MCF 10A (cell line): ENCODE data around the gene CASKIN1. TPM values are rescaled to one million over a fixed set of nuclear protein-coding genes. Genes with fewer than 3 reads are reported as not detected.

Source experiments
- BruUV-seq: library from RNA; stranded (reverse); fragments of 400-500 nt; replicated peaks from 2 replicates; lab custom pipeline; 2021; lab: Mats Ljungman, UMichigan
- CTCF ChIA-PET: fragments of 300-600 bp; sonication (Branson Sonifier 250); formaldehyde crosslinking; extraction: SDS; loops from one replicate; lab custom pipeline; 2021; ENCODE audit warnings: antibody characterized with exemption, inconsistent platforms; lab: Yijun Ruan, JAX
- POLR2A ChIA-PET: fragments of 300-600, 350-650 bp; sonication (Branson Sonifier 250); formaldehyde crosslinking; extraction: SDS; loops from one replicate; lab custom pipeline; 2020; ENCODE audit warnings: antibody characterized with exemption, inconsistent platforms; lab: Yijun Ruan, JAX
- DNase-seq: peaks from one replicate; pipeline ENCODE4 v3.0.0-alpha.2; 2018; ENCODE audit not compliant: unreplicated experiment
- H3K27ac Mint-ChIP-seq: one replicate; pipeline ENCODE4 v1.8.0; 2022; ENCODE audit warnings: mild to moderate bottlenecking, low read depth, mixed read lengths; ENCODE audit not compliant: unreplicated experiment
- H3K27me3 Mint-ChIP-seq: one replicate; pipeline ENCODE4 v1.8.0; 2022; ENCODE audit warnings: mixed read lengths; ENCODE audit not compliant: insufficient read depth, unreplicated experiment
- H3K36me3 Mint-ChIP-seq: one replicate; pipeline ENCODE4 v1.8.0; 2022; ENCODE audit warnings: mild to moderate bottlenecking, moderate library complexity, mixed read lengths; ENCODE audit not compliant: insufficient read depth, unreplicated experiment
- H3K4me1 Mint-ChIP-seq: one replicate; pipeline ENCODE4 v1.8.0; 2022; ENCODE audit warnings: mixed read lengths; ENCODE audit not compliant: insufficient read depth, unreplicated experiment
- H3K4me3 Mint-ChIP-seq: one replicate; pipeline ENCODE4 v1.8.0; 2022; ENCODE audit warnings: mild to moderate bottlenecking, moderate library complexity, mixed read lengths; ENCODE audit not compliant: unreplicated experiment
- H3K9me3 Mint-ChIP-seq: one replicate; pipeline ENCODE4 v1.8.0; 2022; ENCODE audit warnings: mixed read lengths; ENCODE audit not compliant: unreplicated experiment
- intact Hi-C: fragments of 100-400 bp; cut with micrococcal nuclease; formaldehyde crosslinking; loops from 2 replicates; pipeline ENCODE4 v1.14.1; 2022
- total RNA-seq: library from RNA; stranded (reverse); gene quantifications from 2 replicates; pipeline ENCODE4 v1.2.3, GENCODE V29; 2022
- TF ChIP-seq, protein P1 (sequence below): fragments of 200-600 bp; IDR thresholded peaks from one replicate; pipeline ENCODE4 v1.8.0; 2022; ENCODE audit warnings: antibody characterized with exemption, mild to moderate bottlenecking; ENCODE audit not compliant: unreplicated experiment

CASKIN1 gene
- total RNA-seq, 1 experiment from 2014 or later, result 0.14 TPM

DNA sequence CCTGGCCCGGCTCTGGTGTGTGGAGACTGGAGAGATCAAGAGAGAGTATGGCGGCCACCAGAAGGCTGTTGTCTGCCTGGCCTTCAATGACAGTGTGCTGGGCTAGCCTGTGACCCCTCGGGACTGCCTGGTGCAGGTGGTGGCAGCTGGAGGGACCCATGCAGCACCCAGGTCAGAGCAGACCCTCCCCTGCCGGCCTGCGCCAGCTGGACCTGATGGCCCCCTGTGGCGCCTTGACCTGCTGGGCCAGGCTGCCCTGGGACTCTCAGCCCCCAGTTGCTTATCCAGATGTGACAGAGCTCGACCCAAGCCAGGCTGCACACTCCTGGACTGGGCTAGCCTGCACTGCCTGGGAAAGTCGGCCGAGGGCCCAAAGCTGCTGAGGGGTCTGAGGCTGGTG lies 12.4 kb upstream of the CASKIN1 start:
- CTCF ChIA-PET, result interaction anchor here (0.9 to 1.4 kb wide), 3 partner anchors 14 to 61 kb away, joined by 3 to 6 read pairs (median 4); no protein-coding TSS in a partner anchor

DNA sequence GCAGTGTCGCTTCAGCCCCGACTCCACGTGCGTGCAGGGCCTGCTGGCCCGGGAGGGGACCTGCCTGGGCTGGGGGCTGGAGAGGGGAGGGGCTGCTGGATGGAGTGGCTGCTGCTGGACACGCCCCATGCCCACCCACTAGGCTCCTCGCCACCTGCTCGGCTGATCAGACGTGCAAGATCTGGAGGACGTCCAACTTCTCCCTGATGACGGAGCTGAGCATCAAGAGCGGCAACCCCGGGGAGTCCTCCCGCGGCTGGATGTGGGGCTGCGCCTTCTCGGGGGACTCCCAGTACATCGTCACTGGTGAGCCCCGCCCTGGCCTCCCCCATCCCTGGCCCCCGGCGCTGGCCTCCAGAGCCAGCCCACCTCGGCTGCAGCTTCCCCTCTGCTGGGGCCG lies 11.9 kb upstream of the CASKIN1 start:
- no TSS peak for BruUV-seq
- H3K9me3 Mint-ChIP-seq, result no peaks in the 10 kb centered on the region
- TF ChIP-seq, protein P1, sequence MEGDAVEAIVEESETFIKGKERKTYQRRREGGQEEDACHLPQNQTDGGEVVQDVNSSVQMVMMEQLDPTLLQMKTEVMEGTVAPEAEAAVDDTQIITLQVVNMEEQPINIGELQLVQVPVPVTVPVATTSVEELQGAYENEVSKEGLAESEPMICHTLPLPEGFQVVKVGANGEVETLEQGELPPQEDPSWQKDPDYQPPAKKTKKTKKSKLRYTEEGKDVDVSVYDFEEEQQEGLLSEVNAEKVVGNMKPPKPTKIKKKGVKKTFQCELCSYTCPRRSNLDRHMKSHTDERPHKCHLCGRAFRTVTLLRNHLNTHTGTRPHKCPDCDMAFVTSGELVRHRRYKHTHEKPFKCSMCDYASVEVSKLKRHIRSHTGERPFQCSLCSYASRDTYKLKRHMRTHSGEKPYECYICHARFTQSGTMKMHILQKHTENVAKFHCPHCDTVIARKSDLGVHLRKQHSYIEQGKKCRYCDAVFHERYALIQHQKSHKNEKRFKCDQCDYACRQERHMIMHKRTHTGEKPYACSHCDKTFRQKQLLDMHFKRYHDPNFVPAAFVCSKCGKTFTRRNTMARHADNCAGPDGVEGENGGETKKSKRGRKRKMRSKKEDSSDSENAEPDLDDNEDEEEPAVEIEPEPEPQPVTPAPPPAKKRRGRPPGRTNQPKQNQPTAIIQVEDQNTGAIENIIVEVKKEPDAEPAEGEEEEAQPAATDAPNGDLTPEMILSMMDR, result no peak
- no peak overlapping the region for H3K4me3 Mint-ChIP-seq
- H3K27me3 Mint-ChIP-seq, result no peaks in the 10 kb centered on the region
- peaks cover 31% of the 10 kb centered on the region for H3K4me1 Mint-ChIP-seq
- CTCF ChIA-PET, result interaction anchor here (0.7 to 1.0 kb wide), 3 partner anchors 14 to 83 kb away, joined by 3 to 4 read pairs (median 3); no protein-coding TSS in a partner anchor
- DNase-seq, result no peak
- intact Hi-C loops, result no loop called here
- POLR2A ChIA-PET, result interaction anchor here (0.6 to 1.0 kb wide), 2 partner anchors 53 to 323 kb away, joined by 3 read pairs; partner anchors contain the start of gene CEMP1
- H3K27ac Mint-ChIP-seq, result no peak overlapping the region
- peaks cover 44% of the 10 kb centered on the region for H3K36me3 Mint-ChIP-seq

More for the DNA sequence above, 12.4 kb upstream of the CASKIN1 start:
- BruUV-seq, result TSS peak; percentile 13
- Mint-ChIP-seq H3K27ac (no peak overlapping the region), H3K36me3 (peaks cover 44% of the 10 kb centered on the region), H3K9me3 (no peaks in the 10 kb centered on the region), H3K4me1 (peaks cover 33% of the 10 kb centered on the region), H3K27me3 (no peaks in the 10 kb centered on the region), H3K4me3 (no peak overlapping the region)
- TF ChIP-seq, protein P1, result no peak
- DNase-seq, result no peak
- POLR2A ChIA-PET, result interaction anchor here (0.6 to 1.0 kb wide), 2 partner anchors 54 to 322 kb away, joined by 3 read pairs; partner anchors contain the start of gene CEMP1
- intact Hi-C loops, result no loop called here

DNA sequence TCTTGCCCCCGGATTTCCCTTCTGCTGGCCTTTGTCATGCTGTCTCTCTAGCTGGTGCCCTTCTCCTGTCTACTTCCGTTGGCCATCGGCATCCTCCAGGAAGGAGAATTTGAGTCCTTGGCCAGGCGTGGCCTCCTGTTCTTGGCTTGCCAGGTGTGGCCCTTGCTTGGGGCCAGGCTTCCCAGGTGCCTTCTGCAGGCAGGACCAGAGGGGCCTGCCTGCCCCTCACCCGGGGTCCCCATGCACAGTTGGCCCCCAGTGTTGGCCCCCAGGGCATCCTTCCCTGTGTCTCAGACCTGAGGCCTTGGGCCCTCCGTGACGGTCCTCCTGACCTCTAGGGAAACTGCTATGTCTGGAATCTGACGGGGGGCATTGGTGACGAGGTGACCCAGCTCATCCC lies 11.5 kb upstream of the CASKIN1 start:
- ChIA-PET CTCF (interaction anchor here (0.7 kb wide), 1 partner anchor 83 kb away, joined by 3 read pairs; no protein-coding TSS in a partner anchor), POLR2A (interaction anchor here (1.0 kb wide), 1 partner anchor 53 kb away, joined by 3 read pairs; no protein-coding TSS in a partner anchor)
- intact Hi-C loops, result no loop called here
- Mint-ChIP-seq H3K4me1 (peaks cover 26% of the 10 kb centered on the region), H3K27ac (peak overlapping the region; percentile 71), H3K27me3 (no peaks in the 10 kb centered on the region), H3K9me3 (no peaks in the 10 kb centered on the region), H3K4me3 (peak overlapping the region; percentile 68), H3K36me3 (peaks cover 42% of the 10 kb centered on the region)
- TF ChIP-seq, protein P1, result no peak
- BruUV-seq, result no TSS peak
- no peak for DNase-seq

DNA sequence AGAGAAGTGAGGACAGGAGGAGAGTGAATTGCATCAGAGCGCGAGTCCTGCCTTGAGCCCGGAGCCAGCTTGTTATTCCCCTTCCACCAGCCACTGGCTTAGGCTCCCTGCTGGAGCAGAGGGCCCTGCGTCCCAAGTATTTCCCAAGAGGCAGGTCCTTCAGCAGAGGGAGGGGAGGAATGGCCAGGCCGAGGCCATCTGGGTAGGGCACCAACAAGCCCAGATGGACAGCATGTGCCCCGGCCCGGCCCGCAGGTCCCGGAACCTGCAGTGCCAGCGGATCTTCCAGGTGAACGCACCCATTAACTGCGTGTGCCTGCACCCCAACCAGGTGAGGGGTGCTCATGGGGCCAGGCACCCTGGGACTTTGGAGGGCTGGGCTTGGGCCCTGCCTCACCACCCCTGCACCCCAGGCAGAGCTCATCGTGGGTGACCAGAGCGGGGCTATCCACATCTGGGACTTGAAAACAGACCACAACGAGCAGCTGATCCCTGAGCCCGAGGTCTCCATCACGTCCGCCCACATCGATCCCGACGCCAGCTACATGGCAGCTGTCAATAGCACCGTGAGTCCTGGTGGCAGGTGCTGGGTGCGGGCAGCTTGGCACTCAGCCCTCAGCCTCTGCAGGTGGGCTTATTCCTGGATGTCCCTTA lies 10.5 kb upstream of the CASKIN1 start:
- TF ChIP-seq, protein P1, result no peak
- Mint-ChIP-seq H3K4me3 (peak overlapping the region; percentile 68), H3K27ac (peak overlapping the region; percentile 71), H3K9me3 (no peaks in the 10 kb centered on the region), H3K27me3 (no peaks in the 10 kb centered on the region), H3K4me1 (peaks cover 18% of the 10 kb centered on the region), H3K36me3 (peaks cover 33% of the 10 kb centered on the region)
- intact Hi-C loops, result no loop called here
- POLR2A ChIA-PET, result interaction anchor here (2.1 to 4.0 kb wide), 4 partner anchors 7 to 52 kb away, joined by 6 to 27 read pairs (median 22); partner anchors contain the start of genes PGP and TRAF7
- BruUV-seq, result no TSS peak
- no peak for DNase-seq
- CTCF ChIA-PET, result interaction anchor here (0.5 to 1.3 kb wide), 4 partner anchors 45 to 309 kb away, joined by 3 to 4 read pairs (median 3); no protein-coding TSS in a partner anchor
